HG03108 (cell line): ENCODE data around the gene MCCC1.
"Not testable (repeated sequence)": the region's sequence is repeated elsewhere in the genome, so short reads cannot be mapped to it uniquely, and the experiment has no call there.

Experiments
- ATAC-seq: cut with Tn5 transposase; IDR thresholded peaks from one replicate; pipeline ENCODE4 v1.9.1; 2021; ENCODE audit warnings: moderate library complexity; ENCODE audit not compliant: unreplicated experiment

The MCCC1 gene

GRCh38 chr3:183099026-183099837 is at the start of gene MCCC1:
Gene MCCC1 (minus strand): TSS chr3:183099496. CDS start chr3:183099440, 56 bp downstream.
- peak; percentile 99 for ATAC-seq

GRCh38 chr3:183148056-183148455 is 48.8 kb upstream of the MCCC1 start:
- no peak for ATAC-seq

GRCh38 chr3:183144363-183144762 is 45.1 kb upstream of the MCCC1 start:
- ATAC-seq = no peak

GRCh38 chr3:183142199-183142598 is 42.9 kb upstream of the MCCC1 start:
- no peak for ATAC-seq

- ATAC-seq = no peak
Measured at GRCh38 chr3:183134844-183135243, 35.5 kb upstream of the MCCC1 start.

GRCh38 chr3:183132409-183132808 is 33.1 kb upstream of the MCCC1 start:
- ATAC-seq = no peak

GRCh38 chr3:183131735-183132134 is 32.4 kb upstream of the MCCC1 start:
- no peak for ATAC-seq

- ATAC-seq = no peak
Measured at GRCh38 chr3:183131186-183131725, 32.0 kb upstream of the MCCC1 start.

- no peak for ATAC-seq
Measured at GRCh38 chr3:183129243-183129642, 29.9 kb upstream of the MCCC1 start.

GRCh38 chr3:183128709-183129108 is 29.4 kb upstream of the MCCC1 start:
- ATAC-seq = no peak

- ATAC-seq = no peak
Measured at GRCh38 chr3:183123891-183124290, 24.6 kb upstream of the MCCC1 start.

- ATAC-seq = no peak
Measured at GRCh38 chr3:183122257-183122932, 23.1 kb upstream of the MCCC1 start.

- no peak for ATAC-seq
Measured at GRCh38 chr3:183120538-183121215, 21.4 kb upstream of the MCCC1 start.

GRCh38 chr3:183117056-183117455 is 17.8 kb upstream of the MCCC1 start:
- ATAC-seq = no peak

- peak; percentile 94 for ATAC-seq
Measured at GRCh38 chr3:183116025-183116614, 16.8 kb upstream of the MCCC1 start.

GRCh38 chr3:183114384-183115178 is 15.3 kb upstream of the MCCC1 start:
- no peak for ATAC-seq

- not testable (repeated sequence) for ATAC-seq
Measured at GRCh38 chr3:183109847-183110246, 10.6 kb upstream of the MCCC1 start.

- ATAC-seq = no peak
Measured at GRCh38 chr3:183108470-183108869, 9.2 kb upstream of the MCCC1 start.

- no peak for ATAC-seq
Measured at GRCh38 chr3:183108001-183108449, 8.7 kb upstream of the MCCC1 start.

- ATAC-seq = not testable (repeated sequence)
Measured at GRCh38 chr3:183107372-183107771, 8.1 kb upstream of the MCCC1 start.
